A549 (cell line): Measurements from ENCODE around the gene DCAF5. TPM values are rescaled to one million over a fixed set of nuclear protein-coding genes. Genes with fewer than 3 reads are reported as not detected.

ENCODE experiments used
- ATAC-seq, 2 experiments: fragments of 200-7000 bp in 1 of 2; fragments of >200 bp in 1 of 2; cut with Nextera tagmentation in 1 of 2; cut with Tn5 transposase in 1 of 2; 3 replicates each; pipeline versions ENCODE4 v1.8.0 to v1.9.1; 2018 to 2020; ENCODE audit warnings: mild to moderate bottlenecking in 1 of 2, moderate library complexity in 1 of 2
- CTCF ChIA-PET: fragments of 300-600 bp; sonication (Branson Sonifier 250); formaldehyde crosslinking; extraction: SDS; loops from one replicate; lab custom pipeline; 2021; ENCODE audit warnings: antibody characterized with exemption, inconsistent platforms; lab: Yijun Ruan, JAX
- POLR2A ChIA-PET: fragments of 350-600 bp; formaldehyde crosslinking; extraction: SDS; loops from one replicate; lab custom pipeline; 2021; ENCODE audit warnings: antibody characterized with exemption, inconsistent platforms; lab: Yijun Ruan, JAX
- DNase-seq, 2 experiments: peaks; one replicate each; pipeline versions ENCODE4 v3.0.0 to v3.0.0-alpha.2; 2011 to 2016; ENCODE audit warnings: low read depth in 1 of 2, low spot score in 1 of 2
- FAIRE-seq: peaks from 2 replicates; lab custom pipeline; 2011; peaks lifted over from hg19 to GRCh38; lab: Jason Lieb, UNC
- H3K27ac ChIP-seq, 2 experiments: fragments of >200 bp; sonication (Bioruptor Twin); formaldehyde crosslinking; 3 replicates each; pipeline ENCODE4 v1.5.1; 2016 to 2017
- H3K4me1 ChIP-seq: fragments of >200 bp; sonication (Bioruptor Twin); formaldehyde crosslinking; 3 replicates; pipeline ENCODE4 v1.6.1; 2016
- H3K4me2 ChIP-seq: fragments of >200 bp; sonication (Bioruptor Twin); formaldehyde crosslinking; 3 replicates; pipeline ENCODE4 v1.6.1; 2016
- H3K4me3 ChIP-seq: fragments of >200 bp; sonication (Bioruptor Twin); formaldehyde crosslinking; 3 replicates; pipeline ENCODE4 v1.5.1; 2016
- H3K9me3 ChIP-seq: fragments of >200 bp; sonication (Bioruptor Twin); formaldehyde crosslinking; 3 replicates; pipeline ENCODE4 v1.6.1; 2016
- CBX2 ChIP-seq: fragments of 200-600 bp; sonication (generic); IDR thresholded peaks from 2 replicates; pipeline ENCODE4 v1.6.1; 2016; ENCODE audit warnings: low read depth, mild to moderate bottlenecking, borderline replicate concordance
- CBX8 ChIP-seq: fragments of 200-600 bp; sonication (generic); IDR thresholded peaks from 2 replicates; pipeline ENCODE4 v1.6.1; 2016
- CEBPB ChIP-seq, 2 experiments: fragments of >200 bp in 1 of 2; sonication (Bioruptor Twin) in 1 of 2; formaldehyde crosslinking in 1 of 2; IDR thresholded peaks; 2 replicates each; pipeline ENCODE4 v1.6.1; 2012 to 2016
- CHD2 ChIP-seq: fragments of 150-350 bp; IDR thresholded peaks from 2 replicates; pipeline ENCODE4 v1.6.1; 2014; ENCODE audit warnings: low read length; ENCODE audit not compliant: partially characterized antibody
- ELK1 ChIP-seq: fragments of 150-350 bp; IDR thresholded peaks from 2 replicates; pipeline ENCODE4 v1.6.1; 2014; ENCODE audit warnings: low read depth, mild to moderate bottlenecking, low read length
- EP300 ChIP-seq, 2 experiments: fragments of >200 bp; sonication (Bioruptor Twin); formaldehyde crosslinking; IDR thresholded peaks; 2 replicates in 1 of 2; 3 replicates in 1 of 2; pipeline ENCODE4 v1.6.1; 2016 to 2017
- HDAC2 ChIP-seq: fragments of 200-600 bp; sonication (generic); IDR thresholded peaks from 2 replicates; pipeline ENCODE4 v1.6.1; 2016
- HES2 ChIP-seq: fragments of >200 bp; sonication (Bioruptor Twin); formaldehyde crosslinking; IDR thresholded peaks from 2 replicates; pipeline ENCODE4 v1.6.1; 2016
- HOXB5 ChIP-seq: fragments of 250-450 bp; sonication (Bioruptor Pico); IDR thresholded peaks from 2 replicates; pipeline ENCODE4 v1.5.0; 2020; ENCODE audit warnings: mild to moderate bottlenecking, moderate library complexity
- JUN ChIP-seq, 2 experiments: fragments of >200 bp; sonication (Bioruptor Twin); formaldehyde crosslinking; IDR thresholded peaks; 2 replicates in 1 of 2; 3 replicates in 1 of 2; pipeline ENCODE4 v1.6.1; 2016 to 2017
- MAFK ChIP-seq: fragments of 450-650 bp; IDR thresholded peaks from 2 replicates; pipeline ENCODE4 v1.6.1; 2014; ENCODE audit not compliant: partially characterized antibody
- MAX ChIP-seq: IDR thresholded peaks from 2 replicates; pipeline ENCODE4 v1.6.1; 2012
- NPAS2 ChIP-seq: fragments of 250-450 bp; sonication (Bioruptor Pico); IDR thresholded peaks from 2 replicates; pipeline ENCODE4 v1.8.0; 2022; ENCODE audit warnings: mild to moderate bottlenecking, moderate library complexity, borderline replicate concordance
- PHF8 ChIP-seq: fragments of 200-600 bp; sonication (generic); IDR thresholded peaks from 2 replicates; pipeline ENCODE4 v1.6.1; 2016; ENCODE audit warnings: low read depth, mild to moderate bottlenecking, antibody characterized with exemption, moderate library complexity, borderline replicate concordance
- POLR2A ChIP-seq: IDR thresholded peaks from 2 replicates; pipeline ENCODE4 v1.6.1; 2012; ENCODE audit warnings: mild to moderate bottlenecking, low read length
- POLR2AphosphoS2 ChIP-seq: conservative IDR thresholded peaks from 2 replicates; pipeline ENCODE4 v1.6.1; 2012; ENCODE audit warnings: low read length, improper control_type of control experiment, inconsistent platforms
- RFX5 ChIP-seq: fragments of 450-650 bp; IDR thresholded peaks from 2 replicates; pipeline ENCODE4 v1.7.1; 2014; ENCODE audit warnings: antibody characterized with exemption, mild to moderate bottlenecking, moderate library complexity
- SREBF2 ChIP-seq: fragments of 450-650 bp; IDR thresholded peaks from 2 replicates; pipeline ENCODE4 v1.6.1; 2014; ENCODE audit warnings: mild to moderate bottlenecking, moderate library complexity
- TP53 ChIP-seq: fragments of 250-450 bp; sonication (Bioruptor Pico); IDR thresholded peaks from 2 replicates; pipeline ENCODE4 v1.5.0; 2021; ENCODE audit warnings: mild to moderate bottlenecking, moderate library complexity
- WGBS: methylation state at CpG from one replicate; pipeline ENCODE4 v1.1.6; 2017; ENCODE audit errors: missing lambda C conversion rate; 5-methylcytosine and 5-hydroxymethylcytosine counted together
- polyA plus RNA-seq, 4 experiments: library from polyadenylated mRNA; depleted of rRNA in 3 of 4; stranded (reverse); fragments of >200 nt; fragmentation: RNase III in 1 of 4; extraction: RNeasy Plus Mini Kit Qiagen cat#74134 plus additional on column Dnase treatment in 1 of 4; gene quantifications; 2 replicates in 3 of 4; 3 replicates in 1 of 4; pipeline ENCODE4 v1.2.3, GENCODE V29; 2011 to 2017
- TF ChIP-seq, protein P1 (sequence below): IDR thresholded peaks from 2 replicates; pipeline ENCODE4 v1.6.1; 2012; ENCODE audit warnings: low read depth, borderline replicate concordance

DCAF5 gene
- polyA plus RNA-seq, 2 of the 4 experiments (the other 2 are of a cell fraction) = 14.3 to 23.7 TPM

DNA sequence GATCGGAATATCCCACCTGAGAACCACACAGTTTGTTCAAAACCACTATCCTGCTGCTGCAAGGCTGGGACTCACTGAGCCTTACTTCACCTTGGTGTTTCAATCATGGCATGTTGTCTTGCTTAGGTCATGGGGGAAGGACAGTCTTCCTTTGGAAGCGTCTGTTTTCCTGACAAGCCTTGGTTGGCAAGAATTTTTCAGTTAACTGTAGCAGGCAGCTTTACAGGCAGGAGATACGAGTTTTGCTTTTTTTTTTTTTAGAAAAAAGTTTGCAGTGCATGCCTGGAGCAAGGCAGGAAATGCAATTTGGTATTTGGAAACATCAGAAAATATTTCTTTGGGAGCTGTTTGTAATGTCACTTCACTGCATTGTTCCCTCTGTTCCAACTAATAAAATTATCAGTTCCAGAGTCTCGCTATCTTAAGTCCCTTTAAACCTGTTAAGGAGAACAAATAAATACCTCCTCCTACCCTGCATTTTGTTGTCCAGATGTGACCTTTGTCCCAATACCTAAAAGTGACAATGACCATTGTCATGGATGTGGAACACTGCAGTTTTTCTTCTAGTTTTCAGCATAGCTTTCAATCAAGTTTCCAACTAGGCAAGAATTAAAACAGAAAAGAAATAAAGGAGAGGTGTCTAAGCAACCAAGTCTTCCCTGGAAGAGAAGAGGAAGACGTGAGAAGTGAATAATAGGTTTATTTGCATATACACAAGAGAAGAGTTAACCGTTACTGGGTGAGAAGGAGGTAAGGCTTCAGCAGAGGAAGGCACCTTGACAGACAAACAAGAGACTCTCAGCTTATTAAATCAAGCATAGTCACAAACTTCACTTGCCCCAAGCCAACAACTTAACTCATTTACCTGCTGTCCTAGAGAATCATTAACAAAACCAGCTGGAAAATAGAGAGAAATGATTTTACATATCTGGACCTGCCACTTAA is 102.4 kb downstream of the DCAF5 start:
- peaks cover 23% of the 10 kb centered on the region for H3K4me1 ChIP-seq
- DNase-seq (no peak), FAIRE-seq (no peak), ATAC-seq (no peak)
- TF ChIP-seq NPAS2 (CRISPR knock-in tag) (no peak), ELK1 (no peak), CBX2 (no peak), EP300 (IDR thresholded peaks at IDR 0.05) (no peak), HES2 (no peak), RFX5 (no peak), TP53 (no peak), HDAC2 (no peak), MAFK (no peak), PHF8 (no peak), MAX (no peak), CHD2 (no peak), JUN (IDR thresholded peaks at IDR 0.05) (no peak), POLR2A (no peak), HOXB5 (CRISPR knock-in tag) (no peak)
- TF ChIP-seq, protein P1, sequence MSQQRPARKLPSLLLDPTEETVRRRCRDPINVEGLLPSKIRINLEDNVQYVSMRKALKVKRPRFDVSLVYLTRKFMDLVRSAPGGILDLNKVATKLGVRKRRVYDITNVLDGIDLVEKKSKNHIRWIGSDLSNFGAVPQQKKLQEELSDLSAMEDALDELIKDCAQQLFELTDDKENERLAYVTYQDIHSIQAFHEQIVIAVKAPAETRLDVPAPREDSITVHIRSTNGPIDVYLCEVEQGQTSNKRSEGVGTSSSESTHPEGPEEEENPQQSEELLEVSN = no peak
- H3K4me3 ChIP-seq = no peak overlapping the region
- ChIA-PET POLR2A (interaction anchor here (1.6 kb wide), 1 partner anchor 11 kb away, joined by 5 read pairs; no protein-coding TSS in a partner anchor), CTCF (interaction anchor here (0.6 to 2.1 kb wide), 7 partner anchors 9 to 139 kb away, joined by 3 to 6 read pairs (median 4); no protein-coding TSS in a partner anchor)
- 75% methylated on average over 6 of the region's 6 CpGs for WGBS
- no peaks in the 10 kb centered on the region for H3K9me3 ChIP-seq
- H3K4me2 ChIP-seq = peak overlapping the region; percentile 36
- peak overlapping the region; percentile 23 to 69; a peak in 4 of 6 replicates for H3K27ac ChIP-seq

GRCh38 chr14:69049675-69050074 is 103.2 kb downstream of the DCAF5 start:
- Histone ChIP-seq H3K9me3 (no peaks in the 10 kb centered on the region), H3K4me3 (no peak overlapping the region), H3K4me2 (peak overlapping the region; percentile 36), H3K27ac (peak overlapping the region; percentile 37 to 69; a peak in 5 of 6 replicates), H3K4me1 (peaks cover 23% of the 10 kb centered on the region)
- ChIA-PET CTCF (interaction anchor here (0.6 to 1.7 kb wide), 3 partner anchors 11 to 138 kb away, joined by 3 to 4 read pairs (median 4); no protein-coding TSS in a partner anchor), POLR2A (interaction anchor here (1.6 kb wide), 1 partner anchor 10 kb away, joined by 5 read pairs; no protein-coding TSS in a partner anchor)
- TF ChIP-seq CBX8 (no peak), CEBPB (IDR thresholded peaks at IDR 0.05) (0 out of 4 replicates have a peak, but pooled peaks of 1 of the 2 experiments have one; percentile 22)
- 46% methylated on average over 2 of the region's 2 CpGs for WGBS
- DNase-seq (no peak), FAIRE-seq (no peak), ATAC-seq (no peak)

- H3K4me2 ChIP-seq = no peak overlapping the region
- POLR2A ChIA-PET = interaction anchor here (0.7 kb wide), 1 partner anchor 43 kb away, joined by 4 read pairs; no protein-coding TSS in a partner anchor
- 81% methylated on average over 3 of the region's 3 CpGs for WGBS
- FAIRE-seq = no peak
- TF ChIP-seq SREBF2 (no peak), POLR2AphosphoS2 (no peak), HOXB5 (CRISPR knock-in tag) (no peak)
- TF ChIP-seq, all 56 proteins: peak for 0
- DNase-seq (no peak), ATAC-seq (no peak)
- H3K4me1 ChIP-seq = peaks cover 23% of the 10 kb centered on the region
- no peaks in the 10 kb centered on the region for H3K9me3 ChIP-seq
- CTCF ChIA-PET = interaction anchor here (0.6 to 1.2 kb wide), 3 partner anchors 24 to 190 kb away, joined by 3 to 4 read pairs (median 3); no protein-coding TSS in a partner anchor
- no peak overlapping the region for H3K4me3 ChIP-seq
- H3K27ac ChIP-seq = no peak overlapping the region
These were observed 104.5 kb downstream of the DCAF5 start for GRCh38 chr14:69048456-69048855.
